ENCODE results near the gene PRKD1.

DNA sequence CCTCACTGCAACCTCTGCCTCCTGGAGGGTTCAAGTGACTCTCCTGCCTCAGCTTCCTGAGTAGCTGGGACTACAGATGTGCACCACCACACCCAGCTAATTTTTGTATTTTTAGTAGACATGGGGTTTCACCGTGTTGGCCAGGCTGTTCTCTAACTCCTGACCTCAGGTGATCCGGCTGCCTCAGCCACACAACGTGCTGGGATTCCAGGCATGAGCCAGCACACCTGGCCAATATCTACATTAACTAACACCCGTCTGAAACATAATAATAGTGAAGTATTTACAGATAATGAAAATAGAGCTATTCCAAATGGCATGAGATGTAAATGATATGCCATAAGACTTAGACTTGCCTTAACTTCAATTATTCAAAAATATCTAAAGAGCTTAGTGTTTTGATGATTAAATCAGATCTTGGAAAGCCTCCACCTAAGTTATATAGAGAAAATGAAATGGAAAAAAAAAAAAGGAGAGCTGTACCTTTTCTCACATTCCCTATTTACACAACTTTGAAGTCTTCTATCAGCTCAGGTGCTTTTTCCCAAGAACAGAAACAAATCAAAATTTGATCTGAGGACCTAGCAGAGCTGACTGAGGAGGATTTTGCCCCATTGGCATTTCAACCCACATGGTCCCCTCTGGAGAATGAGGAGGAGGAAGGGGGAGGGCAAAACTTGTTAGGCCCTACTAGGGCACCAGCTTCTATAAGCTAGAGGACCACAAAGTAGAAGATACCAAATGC, 309.2 kb downstream of the PRKD1 start:
- TF ChIP-seq, protein P1, sequence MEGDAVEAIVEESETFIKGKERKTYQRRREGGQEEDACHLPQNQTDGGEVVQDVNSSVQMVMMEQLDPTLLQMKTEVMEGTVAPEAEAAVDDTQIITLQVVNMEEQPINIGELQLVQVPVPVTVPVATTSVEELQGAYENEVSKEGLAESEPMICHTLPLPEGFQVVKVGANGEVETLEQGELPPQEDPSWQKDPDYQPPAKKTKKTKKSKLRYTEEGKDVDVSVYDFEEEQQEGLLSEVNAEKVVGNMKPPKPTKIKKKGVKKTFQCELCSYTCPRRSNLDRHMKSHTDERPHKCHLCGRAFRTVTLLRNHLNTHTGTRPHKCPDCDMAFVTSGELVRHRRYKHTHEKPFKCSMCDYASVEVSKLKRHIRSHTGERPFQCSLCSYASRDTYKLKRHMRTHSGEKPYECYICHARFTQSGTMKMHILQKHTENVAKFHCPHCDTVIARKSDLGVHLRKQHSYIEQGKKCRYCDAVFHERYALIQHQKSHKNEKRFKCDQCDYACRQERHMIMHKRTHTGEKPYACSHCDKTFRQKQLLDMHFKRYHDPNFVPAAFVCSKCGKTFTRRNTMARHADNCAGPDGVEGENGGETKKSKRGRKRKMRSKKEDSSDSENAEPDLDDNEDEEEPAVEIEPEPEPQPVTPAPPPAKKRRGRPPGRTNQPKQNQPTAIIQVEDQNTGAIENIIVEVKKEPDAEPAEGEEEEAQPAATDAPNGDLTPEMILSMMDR (IDR thresholded peaks at IDR 0.05; ENCODE audit: borderline replicate concordance, extremely low read depth, low read length, poor library complexity, severe bottlenecking) = no peak
- no peak for TF ChIP-seq EZH2 (IDR thresholded peaks at IDR 0.05; ENCODE audit: borderline replicate concordance, low read depth, low read length, severe bottlenecking)

Measured in DND-41 (cell line).